ENCODE results near the gene ZBED5.
"Not testable (repeated sequence)": the region's sequence is repeated elsewhere in the genome, so short reads cannot be mapped to it uniquely, and the experiment has no call there.

ZBED5 gene

GRCh38 chr11:10824888-10825287, 33.0 kb downstream of the ZBED5 start:
- peaks cover 18% of the 10 kb centered on the region for H3K4me1 Mint-ChIP-seq
- no peaks in the 10 kb centered on the region for H3K9me3 Mint-ChIP-seq
- no peak for ATAC-seq
- peak overlapping the region; percentile 17 to 36 for H3K4me3 Mint-ChIP-seq
- H3K27me3 Mint-ChIP-seq = no peaks in the 10 kb centered on the region
- no peak for DNase-seq
- peak overlapping the region in 1 of 2 donors; percentile 47 for H3K27ac Mint-ChIP-seq

- H3K27ac Mint-ChIP-seq = peak overlapping the region in 1 of 2 donors; percentile 56
- no peaks in the 10 kb centered on the region for H3K27me3 Mint-ChIP-seq
- ATAC-seq (no peak), DNase-seq (no peak)
- peaks cover 18% of the 10 kb centered on the region for H3K4me1 Mint-ChIP-seq
- no peaks in the 10 kb centered on the region for H3K9me3 Mint-ChIP-seq
- H3K4me3 Mint-ChIP-seq = peak overlapping the region in 1 of 2 donors; percentile 41
These were observed 34.7 kb downstream of the ZBED5 start for GRCh38 chr11:10823152-10823579.

- not testable (repeated sequence) for H3K4me3 Mint-ChIP-seq, H3K27me3 Mint-ChIP-seq, H3K27ac Mint-ChIP-seq, ATAC-seq, H3K9me3 Mint-ChIP-seq, DNase-seq
- peaks cover 18% of the 10 kb centered on the region for H3K4me1 Mint-ChIP-seq
These were observed 35.4 kb downstream of the ZBED5 start for GRCh38 chr11:10822491-10822890.

GRCh38 chr11:10818594-10818993, 39.3 kb downstream of the ZBED5 start:
- Mint-ChIP-seq H3K4me1 (peaks cover 14% of the 10 kb centered on the region), H3K9me3 (no peaks in the 10 kb centered on the region), H3K4me3 (no peak overlapping the region), H3K27ac (no peak overlapping the region), H3K27me3 (peaks cover 14% of the 10 kb centered on the region)
- ATAC-seq = no peak
- DNase-seq = no peak

GRCh38 chr11:10813945-10814344, 43.9 kb downstream of the ZBED5 start:
- Mint-ChIP-seq H3K27ac (no peak overlapping the region), H3K4me3 (no peak overlapping the region), H3K9me3 (no peaks in the 10 kb centered on the region), H3K4me1 (peaks cover 20% of the 10 kb centered on the region), H3K27me3 (peaks cover 28% of the 10 kb centered on the region)
- DNase-seq = no peak
- ATAC-seq = no peak

GRCh38 chr11:10809373-10810160, 48.3 kb downstream of the ZBED5 start:
- Mint-ChIP-seq H3K4me3 (peak overlapping the region; percentile 95 to 96), H3K9me3 (no peaks in the 10 kb centered on the region), H3K27me3 (peaks cover 14% of the 10 kb centered on the region), H3K27ac (peak overlapping the region; percentile 99 to 100), H3K4me1 (peaks cover 60% of the 10 kb centered on the region)
- ATAC-seq (peak; percentile 32), DNase-seq (no peak)

- Mint-ChIP-seq H3K27me3 (peaks cover 14% of the 10 kb centered on the region), H3K9me3 (no peaks in the 10 kb centered on the region)
These were observed 49.1 kb downstream of the ZBED5 start, which contains the start of gene EIF4G2 for GRCh38 chr11:10808553-10809372. Gene EIF4G2, minus strand, starts transcription at chr11:10808926.

GRCh38 chr11:10808235-10808552, 49.7 kb downstream of the ZBED5 start:
- ATAC-seq (peak; percentile 5), DNase-seq (no peak)
- H3K27ac Mint-ChIP-seq = peak overlapping the region; percentile 99 to 100
- no peaks in the 10 kb centered on the region for H3K9me3 Mint-ChIP-seq
- peak overlapping the region; percentile 95 to 96 for H3K4me3 Mint-ChIP-seq
- peaks cover 66% of the 10 kb centered on the region for H3K4me1 Mint-ChIP-seq
- peaks cover 13% of the 10 kb centered on the region for H3K27me3 Mint-ChIP-seq

More at GRCh38 chr11:10808553-10809372, 49.1 kb downstream of the ZBED5 start, which contains the start of gene EIF4G2:
- ATAC-seq (peak; percentile 94), DNase-seq (peak; percentile 99)
- Mint-ChIP-seq H3K4me1 (peaks cover 61% of the 10 kb centered on the region), H3K4me3 (peak within 1 kb of the TSS; percentile 95 to 96), H3K27ac (peak within 1 kb of the TSS; percentile 99 to 100)

- no peaks in the 10 kb centered on the region for H3K9me3 Mint-ChIP-seq
- peak; percentile 1 for ATAC-seq
- peaks cover 8% of the 10 kb centered on the region for H3K27me3 Mint-ChIP-seq
- DNase-seq = peak; percentile 52 to 57
- peak overlapping the region; percentile 99 to 100 for H3K27ac Mint-ChIP-seq
- H3K4me3 Mint-ChIP-seq = peak overlapping the region; percentile 95 to 96
- peaks cover 68% of the 10 kb centered on the region for H3K4me1 Mint-ChIP-seq
These were observed 50.2 kb downstream of the ZBED5 start for GRCh38 chr11:10807493-10808234.

- Mint-ChIP-seq H3K27ac (peak overlapping the region; percentile 66 to 100), H3K4me3 (peak overlapping the region; percentile 95 to 96), H3K27me3 (no peaks in the 10 kb centered on the region), H3K4me1 (peaks cover 82% of the 10 kb centered on the region), H3K9me3 (no peaks in the 10 kb centered on the region)
- no peak for ATAC-seq
- no peak for DNase-seq
These were observed 51.6 kb downstream of the ZBED5 start for GRCh38 chr11:10806206-10806605.

GRCh38 chr11:10805741-10806140, 52.1 kb downstream of the ZBED5 start:
- Mint-ChIP-seq H3K4me3 (peak overlapping the region; percentile 95 to 96), H3K27ac (peak overlapping the region; percentile 61 to 66), H3K9me3 (no peaks in the 10 kb centered on the region), H3K4me1 (peaks cover 86% of the 10 kb centered on the region), H3K27me3 (no peaks in the 10 kb centered on the region)
- no peak for DNase-seq
- ATAC-seq = no peak

GRCh38 chr11:10803676-10804075, 54.2 kb downstream of the ZBED5 start:
- no peaks in the 10 kb centered on the region for H3K27me3 Mint-ChIP-seq
- no peaks in the 10 kb centered on the region for H3K9me3 Mint-ChIP-seq
- no peak for DNase-seq
- ATAC-seq = no peak
- peak overlapping the region; percentile 6 to 57 for H3K27ac Mint-ChIP-seq
- peaks cover 92% of the 10 kb centered on the region for H3K4me1 Mint-ChIP-seq
- peak overlapping the region in 1 of 2 donors; percentile 40 for H3K4me3 Mint-ChIP-seq
